Measurements from ENCODE around the gene URM1.

- TF ChIP-seq TAF1 (IDR thresholded peaks at IDR 0.05; ENCODE audit: borderline replicate concordance, insufficient read depth, low read length) (no peak), POLR2AphosphoS5 (IDR thresholded peaks at IDR 0.05; ENCODE audit: low read depth, low read length) (no peak), FOXP2 (optimal IDR thresholded peaks at IDR 0.05; ENCODE audit: borderline replicate concordance, extremely low read depth, extremely low read length, insufficient read depth) (no peak), SIN3A (IDR thresholded peaks at IDR 0.05; ENCODE audit: borderline replicate concordance, insufficient read depth, low read length) (no peak)
- TF ChIP-seq, protein P1, sequence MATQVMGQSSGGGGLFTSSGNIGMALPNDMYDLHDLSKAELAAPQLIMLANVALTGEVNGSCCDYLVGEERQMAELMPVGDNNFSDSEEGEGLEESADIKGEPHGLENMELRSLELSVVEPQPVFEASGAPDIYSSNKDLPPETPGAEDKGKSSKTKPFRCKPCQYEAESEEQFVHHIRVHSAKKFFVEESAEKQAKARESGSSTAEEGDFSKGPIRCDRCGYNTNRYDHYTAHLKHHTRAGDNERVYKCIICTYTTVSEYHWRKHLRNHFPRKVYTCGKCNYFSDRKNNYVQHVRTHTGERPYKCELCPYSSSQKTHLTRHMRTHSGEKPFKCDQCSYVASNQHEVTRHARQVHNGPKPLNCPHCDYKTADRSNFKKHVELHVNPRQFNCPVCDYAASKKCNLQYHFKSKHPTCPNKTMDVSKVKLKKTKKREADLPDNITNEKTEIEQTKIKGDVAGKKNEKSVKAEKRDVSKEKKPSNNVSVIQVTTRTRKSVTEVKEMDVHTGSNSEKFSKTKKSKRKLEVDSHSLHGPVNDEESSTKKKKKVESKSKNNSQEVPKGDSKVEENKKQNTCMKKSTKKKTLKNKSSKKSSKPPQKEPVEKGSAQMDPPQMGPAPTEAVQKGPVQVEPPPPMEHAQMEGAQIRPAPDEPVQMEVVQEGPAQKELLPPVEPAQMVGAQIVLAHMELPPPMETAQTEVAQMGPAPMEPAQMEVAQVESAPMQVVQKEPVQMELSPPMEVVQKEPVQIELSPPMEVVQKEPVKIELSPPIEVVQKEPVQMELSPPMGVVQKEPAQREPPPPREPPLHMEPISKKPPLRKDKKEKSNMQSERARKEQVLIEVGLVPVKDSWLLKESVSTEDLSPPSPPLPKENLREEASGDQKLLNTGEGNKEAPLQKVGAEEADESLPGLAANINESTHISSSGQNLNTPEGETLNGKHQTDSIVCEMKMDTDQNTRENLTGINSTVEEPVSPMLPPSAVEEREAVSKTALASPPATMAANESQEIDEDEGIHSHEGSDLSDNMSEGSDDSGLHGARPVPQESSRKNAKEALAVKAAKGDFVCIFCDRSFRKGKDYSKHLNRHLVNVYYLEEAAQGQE (IDR thresholded peaks at IDR 0.05; ENCODE audit: insufficient read depth in 1 of 2, low read depth in 2 of 2, low read length in 2 of 2), result no peak
Measured at GRCh38 chr9:128370367-128370751, 815 bp upstream of the URM1 start.

Measured in PFSK-1 (cell line).